ENCODE results near the gene NPIPA5. TPM values are rescaled to one million over a fixed set of nuclear protein-coding genes. Genes with fewer than 3 reads are reported as not detected.

NPIPA5 gene
- total and polyA plus RNA-seq, 2 of the 13 experiments (the other 11 are each of a cell fraction or from before 2014, with no cell fraction given), result 9.7 to 21.5 TPM

DNA sequence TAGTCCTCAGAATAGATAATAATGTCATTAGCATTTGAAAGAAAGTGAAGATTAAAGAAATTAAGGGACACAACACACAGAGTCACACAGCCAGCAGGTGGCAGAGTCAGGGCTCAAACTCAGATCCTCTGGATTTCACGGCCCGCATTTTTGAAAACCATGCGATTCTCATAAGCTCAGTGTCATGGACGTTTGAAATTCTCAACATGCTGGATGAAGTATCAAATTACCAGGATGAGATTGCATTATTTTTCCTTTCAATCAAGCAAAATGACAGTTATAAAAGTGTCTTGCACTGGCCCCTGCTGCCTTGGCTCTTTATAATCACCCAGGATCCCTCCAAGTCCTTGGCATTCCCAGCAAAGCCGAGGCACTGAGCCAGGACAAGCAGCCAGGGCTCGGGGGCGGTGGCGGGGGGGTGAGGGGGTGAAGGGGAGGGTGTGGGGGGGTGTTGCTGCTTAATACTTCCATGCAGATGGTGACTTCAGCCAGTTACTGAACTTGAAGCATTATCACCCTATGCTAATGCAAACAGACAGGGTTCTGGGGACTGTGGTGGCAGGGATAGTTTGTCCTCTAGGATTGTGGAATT lies 49.6 kb upstream of the NPIPA5 start (continued):
- TF ChIP-seq, protein P1, sequence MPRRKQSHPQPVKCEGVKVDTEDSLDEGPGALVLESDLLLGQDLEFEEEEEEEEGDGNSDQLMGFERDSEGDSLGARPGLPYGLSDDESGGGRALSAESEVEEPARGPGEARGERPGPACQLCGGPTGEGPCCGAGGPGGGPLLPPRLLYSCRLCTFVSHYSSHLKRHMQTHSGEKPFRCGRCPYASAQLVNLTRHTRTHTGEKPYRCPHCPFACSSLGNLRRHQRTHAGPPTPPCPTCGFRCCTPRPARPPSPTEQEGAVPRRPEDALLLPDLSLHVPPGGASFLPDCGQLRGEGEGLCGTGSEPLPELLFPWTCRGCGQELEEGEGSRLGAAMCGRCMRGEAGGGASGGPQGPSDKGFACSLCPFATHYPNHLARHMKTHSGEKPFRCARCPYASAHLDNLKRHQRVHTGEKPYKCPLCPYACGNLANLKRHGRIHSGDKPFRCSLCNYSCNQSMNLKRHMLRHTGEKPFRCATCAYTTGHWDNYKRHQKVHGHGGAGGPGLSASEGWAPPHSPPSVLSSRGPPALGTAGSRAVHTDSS (CRISPR knock-in tag; conservative IDR thresholded peaks at IDR 0.05), result no peak
- no peak for TF ChIP-seq KDM4B (CRISPR knock-in tag; IDR thresholded peaks at IDR 0.05)
- TF ChIP-seq RFX5 (IDR thresholded peaks at IDR 0.05; ENCODE audit: low read depth, low read length), result no peak
- TF ChIP-seq ZMAT3 (CRISPR knock-in tag; conservative IDR thresholded peaks at IDR 0.05), result 0 out of 2 replicates have a peak, but pooled peaks have one; percentile 33
- TF ChIP-seq ZFP37 (CRISPR knock-in tag; IDR thresholded peaks at IDR 0.05; ENCODE audit: borderline replicate concordance), result no peak
- TF ChIP-seq FLYWCH1 (CRISPR knock-in tag; IDR thresholded peaks at IDR 0.05), result no peak
- TF ChIP-seq, protein P2, sequence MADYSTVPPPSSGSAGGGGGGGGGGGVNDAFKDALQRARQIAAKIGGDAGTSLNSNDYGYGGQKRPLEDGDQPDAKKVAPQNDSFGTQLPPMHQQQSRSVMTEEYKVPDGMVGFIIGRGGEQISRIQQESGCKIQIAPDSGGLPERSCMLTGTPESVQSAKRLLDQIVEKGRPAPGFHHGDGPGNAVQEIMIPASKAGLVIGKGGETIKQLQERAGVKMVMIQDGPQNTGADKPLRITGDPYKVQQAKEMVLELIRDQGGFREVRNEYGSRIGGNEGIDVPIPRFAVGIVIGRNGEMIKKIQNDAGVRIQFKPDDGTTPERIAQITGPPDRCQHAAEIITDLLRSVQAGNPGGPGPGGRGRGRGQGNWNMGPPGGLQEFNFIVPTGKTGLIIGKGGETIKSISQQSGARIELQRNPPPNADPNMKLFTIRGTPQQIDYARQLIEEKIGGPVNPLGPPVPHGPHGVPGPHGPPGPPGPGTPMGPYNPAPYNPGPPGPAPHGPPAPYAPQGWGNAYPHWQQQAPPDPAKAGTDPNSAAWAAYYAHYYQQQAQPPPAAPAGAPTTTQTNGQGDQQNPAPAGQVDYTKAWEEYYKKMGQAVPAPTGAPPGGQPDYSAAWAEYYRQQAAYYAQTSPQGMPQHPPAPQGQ (CRISPR knock-in tag; IDR thresholded peaks at IDR 0.05; ENCODE audit: borderline replicate concordance), result no peak
- no peak for TF ChIP-seq ARNTL (CRISPR knock-in tag; IDR thresholded peaks at IDR 0.05)
- TF ChIP-seq, protein P3, sequence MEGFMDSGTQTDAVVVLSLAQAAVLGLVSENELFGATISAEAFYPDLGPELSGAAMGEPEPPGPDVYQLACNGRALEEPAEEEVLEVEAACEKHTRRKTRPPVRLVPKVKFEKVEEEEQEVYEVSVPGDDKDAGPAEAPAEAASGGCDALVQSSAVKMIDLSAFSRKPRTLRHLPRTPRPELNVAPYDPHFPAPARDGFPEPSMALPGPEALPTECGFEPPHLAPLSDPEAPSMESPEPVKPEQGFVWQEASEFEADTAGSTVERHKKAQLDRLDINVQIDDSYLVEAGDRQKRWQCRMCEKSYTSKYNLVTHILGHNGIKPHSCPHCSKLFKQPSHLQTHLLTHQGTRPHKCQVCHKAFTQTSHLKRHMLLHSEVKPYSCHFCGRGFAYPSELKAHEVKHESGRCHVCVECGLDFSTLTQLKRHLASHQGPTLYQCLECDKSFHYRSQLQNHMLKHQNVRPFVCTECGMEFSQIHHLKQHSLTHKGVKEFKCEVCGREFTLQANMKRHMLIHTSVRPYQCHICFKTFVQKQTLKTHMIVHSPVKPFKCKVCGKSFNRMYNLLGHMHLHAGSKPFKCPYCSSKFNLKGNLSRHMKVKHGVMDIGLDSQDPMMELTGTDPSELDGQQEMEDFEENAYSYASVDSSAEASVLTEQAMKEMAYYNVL (CRISPR knock-in tag; IDR thresholded peaks at IDR 0.05; ENCODE audit: borderline replicate concordance), result no peak
- no peak for TF ChIP-seq MTA1 (CRISPR knock-in tag; IDR thresholded peaks at IDR 0.05; ENCODE audit: borderline replicate concordance)
- TF ChIP-seq, protein P4, sequence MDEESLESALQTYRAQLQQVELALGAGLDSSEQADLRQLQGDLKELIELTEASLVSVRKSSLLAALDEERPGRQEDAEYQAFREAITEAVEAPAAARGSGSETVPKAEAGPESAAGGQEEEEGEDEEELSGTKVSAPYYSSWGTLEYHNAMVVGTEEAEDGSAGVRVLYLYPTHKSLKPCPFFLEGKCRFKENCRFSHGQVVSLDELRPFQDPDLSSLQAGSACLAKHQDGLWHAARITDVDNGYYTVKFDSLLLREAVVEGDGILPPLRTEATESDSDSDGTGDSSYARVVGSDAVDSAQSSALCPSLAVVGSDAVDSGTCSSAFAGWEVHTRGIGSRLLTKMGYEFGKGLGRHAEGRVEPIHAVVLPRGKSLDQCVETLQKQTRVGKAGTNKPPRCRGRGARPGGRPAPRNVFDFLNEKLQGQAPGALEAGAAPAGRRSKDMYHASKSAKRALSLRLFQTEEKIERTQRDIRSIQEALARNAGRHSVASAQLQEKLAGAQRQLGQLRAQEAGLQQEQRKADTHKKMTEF (CRISPR knock-in tag; IDR thresholded peaks at IDR 0.05), result no peak
- TF ChIP-seq, protein P5, sequence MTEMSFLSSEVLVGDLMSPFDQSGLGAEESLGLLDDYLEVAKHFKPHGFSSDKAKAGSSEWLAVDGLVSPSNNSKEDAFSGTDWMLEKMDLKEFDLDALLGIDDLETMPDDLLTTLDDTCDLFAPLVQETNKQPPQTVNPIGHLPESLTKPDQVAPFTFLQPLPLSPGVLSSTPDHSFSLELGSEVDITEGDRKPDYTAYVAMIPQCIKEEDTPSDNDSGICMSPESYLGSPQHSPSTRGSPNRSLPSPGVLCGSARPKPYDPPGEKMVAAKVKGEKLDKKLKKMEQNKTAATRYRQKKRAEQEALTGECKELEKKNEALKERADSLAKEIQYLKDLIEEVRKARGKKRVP (CRISPR knock-in tag; IDR thresholded peaks at IDR 0.05), result no peak; a peak in 1 of 4 replicates
- no peak for TF ChIP-seq TBX3 (IDR thresholded peaks at IDR 0.05; ENCODE audit: borderline replicate concordance)
- no peak for TF ChIP-seq ZNF230 (CRISPR knock-in tag; IDR thresholded peaks at IDR 0.05)
- TF ChIP-seq MXI1 (IDR thresholded peaks at IDR 0.05; ENCODE audit: borderline replicate concordance, low read depth, low read length), result 0 out of 3 replicates have a peak, but pooled peaks have one; percentile 60
- TF ChIP-seq KLF6 (CRISPR knock-in tag; IDR thresholded peaks at IDR 0.05), result no peak
- TF ChIP-seq, protein P6, sequence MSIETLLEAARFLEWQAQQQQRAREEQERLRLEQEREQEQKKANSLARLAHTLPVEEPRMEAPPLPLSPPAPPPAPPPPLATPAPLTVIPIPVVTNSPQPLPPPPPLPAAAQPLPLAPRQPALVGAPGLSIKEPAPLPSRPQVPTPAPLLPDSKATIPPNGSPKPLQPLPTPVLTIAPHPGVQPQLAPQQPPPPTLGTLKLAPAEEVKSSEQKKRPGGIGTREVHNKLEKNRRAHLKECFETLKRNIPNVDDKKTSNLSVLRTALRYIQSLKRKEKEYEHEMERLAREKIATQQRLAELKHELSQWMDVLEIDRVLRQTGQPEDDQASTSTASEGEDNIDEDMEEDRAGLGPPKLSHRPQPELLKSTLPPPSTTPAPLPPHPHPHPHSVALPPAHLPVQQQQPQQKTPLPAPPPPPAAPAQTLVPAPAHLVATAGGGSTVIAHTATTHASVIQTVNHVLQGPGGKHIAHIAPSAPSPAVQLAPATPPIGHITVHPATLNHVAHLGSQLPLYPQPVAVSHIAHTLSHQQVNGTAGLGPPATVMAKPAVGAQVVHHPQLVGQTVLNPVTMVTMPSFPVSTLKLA (IDR thresholded peaks at IDR 0.05), result no peak

Measured in HepG2 (cell line).